Hematopoietic multipotent progenitor cell treated with erythropoietin and hydrocortisone succinate and interleukin-3 and kit ligand, for 15 days (in vitro differentiated cells): Measurements from ENCODE around the gene STAC.
"Not testable (repeated sequence)": the region's sequence is repeated elsewhere in the genome, so short reads cannot be mapped to it uniquely, and the experiment has no call there.

Experiments used
- DNase-seq: peaks from one replicate; pipeline ENCODE4 v3.0.0-alpha.2; 2015; ENCODE audit warnings: low spot score

STAC gene

GRCh38 chr3:36480911-36481648 lies 100.8 kb downstream of the STAC start:
- no peak for DNase-seq

DNA sequence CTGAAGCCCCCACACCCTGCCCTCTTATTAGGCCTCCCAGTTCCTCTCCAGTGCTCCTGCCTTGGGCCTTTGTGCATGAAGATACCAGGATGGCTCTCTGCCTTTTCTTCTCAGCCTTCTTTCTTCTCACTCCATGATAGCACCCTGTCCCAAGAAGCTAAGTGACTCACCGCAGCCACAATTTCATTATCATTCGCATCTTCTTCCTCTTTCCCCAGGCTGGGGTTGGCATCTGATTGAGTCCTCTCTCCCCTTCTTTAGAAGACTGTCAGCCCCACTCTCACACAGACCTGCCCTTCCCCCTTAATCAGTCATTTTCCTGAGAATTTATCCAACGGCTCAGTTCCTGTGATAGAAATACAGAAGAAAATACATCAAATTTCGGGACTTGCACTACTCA lies 102.0 kb downstream of the STAC start:
- no peak for DNase-seq

GRCh38 chr3:36482880-36483279 lies 102.6 kb downstream of the STAC start:
- DNase-seq, result no peak

GRCh38 chr3:36483709-36484108 lies 103.4 kb downstream of the STAC start:
- no peak for DNase-seq

DNA sequence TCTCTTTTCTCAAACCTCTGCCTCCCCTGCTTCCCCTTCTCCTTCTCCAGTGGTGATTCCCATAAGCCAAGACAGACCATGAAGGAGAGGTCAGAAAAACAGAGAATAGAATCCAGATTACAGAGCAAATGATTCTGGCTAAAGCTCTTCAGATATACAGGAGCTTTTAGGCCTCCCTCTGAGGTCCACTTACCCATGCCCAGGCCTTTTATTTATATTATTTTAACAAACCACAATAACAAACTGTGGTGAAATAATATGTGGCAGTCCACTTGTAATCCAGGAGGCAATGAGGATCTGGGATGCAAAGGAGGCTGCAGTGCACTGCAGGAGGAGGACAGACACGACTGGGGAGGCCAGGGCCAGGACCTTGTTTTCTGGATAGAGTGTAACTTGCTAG lies 104.1 kb downstream of the STAC start:
- DNase-seq, result no peak

GRCh38 chr3:36486009-36486795 lies 105.9 kb downstream of the STAC start:
- DNase-seq, result no peak

- no peak for DNase-seq
Observed at GRCh38 chr3:36487616-36488015, 107.3 kb downstream of the STAC start.

DNA sequence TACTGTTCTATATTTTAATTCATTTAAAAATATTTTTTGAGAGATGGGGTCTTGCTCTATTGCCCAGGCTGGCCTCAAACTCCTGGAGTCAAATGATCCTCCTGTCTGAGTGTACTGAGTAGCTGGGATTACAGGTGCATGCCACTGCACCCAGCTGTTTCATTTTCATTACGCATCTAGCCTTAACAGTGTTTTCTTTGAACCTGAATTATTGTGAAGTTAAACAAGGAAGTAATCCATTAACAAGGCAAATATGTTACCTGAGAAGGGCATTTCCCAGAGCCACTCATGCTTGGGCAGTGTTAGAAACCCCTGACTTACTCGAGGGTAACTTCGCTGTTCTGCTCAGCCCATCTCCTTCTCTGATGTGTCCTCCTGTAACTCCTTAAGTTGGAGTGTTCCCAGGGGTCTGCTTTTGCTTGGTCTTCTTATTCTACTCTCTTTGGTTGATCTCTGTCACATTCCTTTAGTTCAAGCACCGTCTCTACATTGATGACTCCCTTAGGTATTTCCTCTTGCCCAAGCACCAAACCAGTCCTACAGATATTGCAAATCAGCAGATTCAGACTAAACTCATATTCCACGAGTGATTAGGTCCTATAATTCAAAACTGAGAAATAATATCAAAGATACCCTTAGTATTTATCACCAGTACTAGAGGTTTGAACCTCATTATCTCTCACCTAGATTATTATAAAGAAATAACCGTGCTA lies 107.9 kb downstream of the STAC start:
- DNase-seq, result no peak

DNA sequence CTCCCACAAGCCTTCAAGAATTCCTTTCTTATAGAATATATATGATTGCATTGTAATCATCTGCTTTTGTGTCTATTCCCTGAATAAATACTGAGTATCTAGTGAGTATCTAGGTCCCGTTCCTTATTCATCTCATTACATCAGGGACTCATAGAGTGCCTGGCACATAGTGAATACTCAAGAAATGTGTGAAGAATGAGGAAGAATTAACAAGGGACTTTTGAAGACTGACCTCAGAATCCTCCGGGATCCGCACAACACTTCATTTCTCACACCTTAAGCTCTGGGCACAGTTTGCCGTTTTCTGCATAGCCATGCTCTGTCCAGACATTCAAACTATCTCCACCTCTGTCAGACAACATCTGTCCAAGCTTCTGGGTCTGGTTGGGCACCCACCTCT lies 108.8 kb downstream of the STAC start:
- DNase-seq, result no peak

DNA sequence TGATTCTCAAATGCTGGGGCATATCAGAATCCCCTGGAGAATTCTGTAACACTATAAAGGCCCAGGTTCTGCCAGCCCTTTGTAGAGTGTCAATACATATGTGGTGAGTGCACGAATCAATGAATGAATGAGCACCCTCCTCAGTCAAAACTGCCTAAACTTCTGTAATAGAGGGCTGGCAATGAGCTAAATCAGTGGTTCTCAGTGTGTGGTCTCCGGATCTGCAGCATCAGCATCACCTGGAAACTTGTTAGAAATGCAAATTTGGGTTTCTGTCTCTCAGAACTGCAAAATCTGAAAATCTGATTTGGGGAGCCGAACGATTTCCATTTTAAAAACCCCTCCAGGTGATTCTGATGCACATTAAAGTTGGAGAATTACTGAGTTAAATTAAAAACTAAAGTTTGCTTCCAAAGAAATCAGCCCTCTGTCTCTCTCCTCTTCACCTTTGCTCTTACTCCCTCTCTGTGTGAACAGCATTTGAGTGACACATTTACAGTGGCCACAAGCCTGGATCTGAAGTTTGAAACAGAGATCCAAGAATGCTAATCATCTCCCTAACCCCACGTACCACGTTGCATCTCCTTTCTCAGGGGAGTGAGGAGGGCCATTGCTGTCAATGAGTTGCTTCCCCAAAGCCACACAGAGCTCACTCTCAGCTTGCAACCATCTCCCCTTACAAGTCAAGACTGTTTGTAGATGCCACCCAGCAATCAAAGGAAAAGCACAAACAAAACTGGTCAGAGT lies 109.5 kb downstream of the STAC start:
- no peak for DNase-seq

DNA sequence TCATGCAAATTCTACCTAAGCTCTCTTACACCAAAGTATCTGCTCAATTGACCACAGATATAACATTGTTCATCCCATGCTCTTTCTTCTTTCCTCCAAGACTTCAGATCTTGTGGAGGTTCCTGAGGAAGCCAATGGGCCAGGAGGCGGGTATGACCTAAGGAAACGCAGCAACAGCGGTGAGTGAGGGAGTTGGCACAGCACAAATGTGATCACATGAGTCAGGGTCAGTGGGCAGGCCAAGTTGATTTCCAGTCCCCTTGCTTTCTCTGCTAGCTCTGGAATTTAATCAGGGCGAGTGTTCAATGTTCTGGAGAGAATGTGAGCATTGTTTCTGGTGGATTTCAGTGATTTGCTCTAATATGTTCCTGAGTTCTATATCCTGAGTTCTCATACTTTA lies 112.7 kb downstream of the STAC start:
- no peak for DNase-seq

DNA sequence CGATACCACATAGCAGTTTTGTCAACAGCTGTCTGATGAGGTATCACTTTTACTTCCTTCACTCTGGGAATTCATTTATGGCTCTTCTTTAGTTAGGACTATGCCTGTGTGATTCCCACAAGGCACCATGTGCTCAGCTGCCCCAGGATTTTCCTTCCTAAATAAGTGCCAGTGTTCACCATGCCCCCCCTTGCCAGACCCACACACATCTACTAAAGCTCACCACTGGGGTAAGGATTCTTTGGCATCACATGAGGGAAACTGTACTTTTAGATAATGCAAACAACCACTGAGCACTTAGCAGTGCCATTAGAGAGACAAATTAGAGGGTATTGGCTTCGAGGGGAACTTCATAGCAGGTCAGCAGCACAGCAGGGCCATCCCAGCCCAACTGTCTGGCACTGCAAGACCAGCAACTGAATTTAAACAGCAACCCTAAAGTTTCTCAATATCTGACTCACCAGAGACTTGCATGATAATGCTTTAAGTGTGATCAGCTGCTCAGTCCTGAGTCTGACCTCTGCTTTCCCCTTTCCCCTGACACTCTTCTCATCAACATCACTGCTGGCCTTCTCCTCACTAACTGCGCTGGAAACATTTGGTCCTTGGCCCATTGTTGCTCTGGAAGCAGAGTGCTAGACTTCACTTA lies 114.3 kb downstream of the STAC start:
- no peak for DNase-seq

DNA sequence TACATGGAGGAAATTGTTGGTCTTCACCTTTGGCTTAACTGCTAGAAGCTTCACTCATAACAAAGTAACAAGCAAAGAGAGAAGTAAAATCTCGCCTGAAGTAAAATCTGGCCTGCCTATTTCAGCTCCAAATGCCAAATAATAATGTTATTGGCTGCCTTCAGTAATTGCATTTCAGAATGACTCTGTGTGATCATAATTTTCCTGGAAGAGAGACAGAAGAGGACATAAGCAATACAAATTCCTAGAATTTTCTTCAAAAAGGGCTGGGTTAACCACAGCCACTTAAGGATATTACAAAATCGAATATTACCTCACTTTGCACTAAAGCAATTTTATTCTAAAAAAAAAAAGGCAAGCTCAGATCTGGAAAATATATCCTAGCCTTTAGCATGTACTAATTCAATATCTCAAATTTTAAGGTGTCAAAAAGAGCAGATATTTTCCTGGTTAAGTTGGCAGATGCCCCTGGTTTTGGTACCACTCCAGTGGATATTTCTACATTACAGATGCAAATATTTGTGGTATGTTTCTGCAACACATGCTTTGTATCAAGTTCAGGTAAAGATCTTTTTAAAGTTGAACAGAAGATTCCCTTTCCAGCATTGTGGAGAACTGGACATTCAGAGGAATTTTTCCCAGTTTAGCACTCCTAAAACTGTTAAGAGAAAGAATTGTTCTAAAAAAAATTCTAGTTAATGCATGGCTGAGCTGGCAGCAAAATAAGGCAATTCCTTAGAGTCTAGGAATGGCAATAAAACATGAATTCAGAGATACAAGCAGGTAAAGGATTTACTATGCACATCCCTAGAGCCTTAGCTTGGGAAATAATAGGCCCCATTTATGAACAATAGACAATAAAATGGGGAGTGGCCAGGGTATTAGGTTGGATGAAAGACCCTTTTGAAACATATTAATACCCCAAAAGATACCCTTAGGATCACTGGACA lies 116.7 kb downstream of the STAC start:
- DNase-seq, result no peak

DNA sequence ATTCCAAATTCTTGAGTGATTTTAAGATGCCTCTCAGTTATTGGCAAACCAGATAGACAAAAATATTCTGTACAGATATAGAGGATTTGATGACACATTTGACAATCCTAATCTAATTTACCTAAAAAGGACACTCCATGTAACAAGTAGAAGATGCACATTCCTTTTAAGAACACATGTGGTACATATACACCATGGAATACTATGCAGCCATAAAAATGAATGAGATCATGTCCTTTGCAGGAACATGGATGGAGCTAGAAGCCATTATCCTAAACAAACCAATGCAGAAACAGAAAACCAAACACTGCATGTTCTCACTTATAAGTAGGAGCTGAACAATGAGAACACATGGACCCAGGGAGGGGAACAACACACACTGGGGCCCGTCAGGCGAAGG lies 119.7 kb downstream of the STAC start:
- not testable (repeated sequence) for DNase-seq

DNA sequence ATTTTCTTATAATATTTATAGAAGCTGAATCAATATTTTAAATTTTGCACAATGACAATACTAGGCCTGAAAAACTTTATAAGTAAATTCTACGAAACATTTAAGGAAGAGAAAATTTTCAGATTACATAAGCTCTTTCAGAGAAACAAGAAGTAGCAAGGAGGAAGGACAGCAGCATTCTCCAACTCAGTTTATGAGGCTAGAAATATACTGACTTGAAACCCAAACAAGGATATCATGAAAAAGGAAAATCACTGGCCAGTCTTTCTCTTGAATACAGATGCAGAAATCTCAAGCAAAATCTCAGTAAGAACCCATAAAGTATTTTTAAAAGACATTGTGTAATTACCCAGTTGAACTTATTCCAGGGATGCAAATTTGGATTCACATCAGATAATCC lies 121.3 kb downstream of the STAC start:
- no peak for DNase-seq

- DNase-seq, result no peak
Observed at GRCh38 chr3:36505393-36505792, 125.1 kb downstream of the STAC start.

GRCh38 chr3:36511791-36512486 lies 131.6 kb downstream of the STAC start:
- DNase-seq, result no peak

DNA sequence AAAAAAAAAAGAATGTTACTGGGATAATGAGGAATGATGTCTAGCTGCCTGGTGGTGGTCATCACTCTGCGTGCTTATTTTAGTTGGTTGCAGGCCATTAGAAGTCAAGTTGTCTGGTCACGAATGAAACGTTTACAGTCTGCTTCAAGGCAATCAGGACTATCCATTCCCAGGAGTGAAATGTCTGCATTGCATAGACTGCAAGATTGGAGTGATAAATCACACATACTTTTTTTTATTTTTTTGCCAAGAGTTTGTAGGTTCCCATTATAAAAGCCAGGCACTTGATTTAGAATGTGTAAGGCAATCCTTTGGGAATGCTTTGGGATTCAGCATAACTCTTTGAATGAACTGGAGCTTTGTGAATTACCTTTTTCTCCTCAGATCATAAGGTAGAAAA lies 132.3 kb downstream of the STAC start:
- DNase-seq, result no peak

- no peak for DNase-seq
Observed at GRCh38 chr3:36514171-36514570, 133.9 kb downstream of the STAC start.

DNA sequence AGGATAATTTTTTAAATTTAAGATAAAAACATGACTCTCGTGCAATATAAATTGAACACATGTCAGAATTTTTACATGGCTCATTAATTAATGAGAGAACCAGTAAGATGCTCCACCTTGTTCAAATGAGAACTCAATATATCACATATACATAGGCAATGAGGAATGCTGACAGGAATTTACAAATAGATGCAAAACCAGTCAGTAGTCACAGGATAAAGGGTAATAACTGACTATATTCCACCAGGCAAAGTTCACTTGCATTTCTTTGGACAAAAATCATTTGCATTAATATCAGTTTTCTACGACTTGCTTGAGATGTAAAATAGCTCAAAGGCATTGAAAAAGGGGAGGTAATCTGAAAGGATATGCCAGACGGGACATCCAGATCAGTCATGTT lies 139.4 kb downstream of the STAC start:
- no peak for DNase-seq
